Islet of Langerhans (tissue), 1 donor: Measurements from ENCODE around the gene KIAA0825.

Source experiments
- FAIRE-seq: peaks from one replicate; lab custom pipeline; 2011; peaks lifted over from hg19 to GRCh38; lab: Jason Lieb, UNC

Gene KIAA0825, protein sequence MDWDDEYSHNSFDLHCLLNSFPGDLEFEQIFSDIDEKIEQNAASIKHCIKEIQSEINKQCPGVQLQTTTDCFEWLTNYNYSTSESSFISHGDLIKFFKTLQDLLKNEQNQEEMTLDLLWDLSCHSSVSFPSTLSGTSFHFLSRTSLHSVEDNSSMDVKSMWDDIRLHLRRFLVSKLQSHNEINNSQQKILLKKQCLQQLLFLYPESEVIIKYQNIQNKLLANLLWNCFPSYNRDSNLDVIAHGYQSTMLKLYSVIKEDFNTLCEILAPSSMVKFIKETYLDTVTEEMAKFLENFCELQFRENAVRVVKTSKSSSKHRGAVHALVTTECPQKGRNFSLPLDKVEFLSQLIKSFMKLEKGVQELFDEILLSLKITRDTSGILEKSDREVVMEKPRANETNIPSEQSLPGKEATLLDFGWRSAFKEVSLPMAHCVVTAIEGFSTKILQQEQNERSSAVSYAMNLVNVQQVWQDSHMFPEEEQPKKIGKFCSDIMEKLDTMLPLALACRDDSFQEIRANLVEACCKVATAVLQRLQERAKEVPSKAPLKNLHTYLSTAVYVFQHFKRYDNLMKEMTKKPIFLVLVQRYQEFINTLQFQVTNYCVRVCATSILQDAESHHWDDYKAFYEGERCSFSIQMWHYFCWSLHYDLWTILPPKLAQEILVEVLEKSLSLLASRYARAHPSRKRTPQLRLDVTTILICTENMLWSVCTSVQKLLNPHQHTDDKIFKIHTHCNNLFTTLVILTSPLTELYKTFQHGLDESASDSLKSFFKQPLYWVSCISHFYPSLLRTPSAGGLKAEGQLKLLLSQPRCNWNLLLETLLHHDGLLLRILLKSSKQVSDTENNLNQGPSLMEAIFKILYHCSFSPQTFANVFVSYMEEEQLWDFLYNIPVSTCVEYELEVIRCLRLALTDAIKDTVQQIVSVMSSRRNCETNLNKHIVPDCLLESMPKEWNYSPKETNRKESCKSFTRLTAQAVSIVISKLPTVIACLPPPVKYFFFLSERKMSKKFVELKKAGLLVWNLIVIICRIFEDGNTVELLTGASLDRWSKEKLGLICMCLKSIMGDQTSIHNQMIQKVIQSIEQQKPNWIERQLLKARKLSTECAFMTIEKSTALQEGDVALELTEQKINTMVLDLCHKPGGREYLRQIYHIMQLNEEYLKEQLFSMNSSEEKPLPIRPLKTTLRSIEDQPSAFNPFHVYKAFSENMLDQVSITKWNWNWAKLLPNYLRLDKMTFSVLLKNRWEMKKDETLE (N-terminal part only)

DNA sequence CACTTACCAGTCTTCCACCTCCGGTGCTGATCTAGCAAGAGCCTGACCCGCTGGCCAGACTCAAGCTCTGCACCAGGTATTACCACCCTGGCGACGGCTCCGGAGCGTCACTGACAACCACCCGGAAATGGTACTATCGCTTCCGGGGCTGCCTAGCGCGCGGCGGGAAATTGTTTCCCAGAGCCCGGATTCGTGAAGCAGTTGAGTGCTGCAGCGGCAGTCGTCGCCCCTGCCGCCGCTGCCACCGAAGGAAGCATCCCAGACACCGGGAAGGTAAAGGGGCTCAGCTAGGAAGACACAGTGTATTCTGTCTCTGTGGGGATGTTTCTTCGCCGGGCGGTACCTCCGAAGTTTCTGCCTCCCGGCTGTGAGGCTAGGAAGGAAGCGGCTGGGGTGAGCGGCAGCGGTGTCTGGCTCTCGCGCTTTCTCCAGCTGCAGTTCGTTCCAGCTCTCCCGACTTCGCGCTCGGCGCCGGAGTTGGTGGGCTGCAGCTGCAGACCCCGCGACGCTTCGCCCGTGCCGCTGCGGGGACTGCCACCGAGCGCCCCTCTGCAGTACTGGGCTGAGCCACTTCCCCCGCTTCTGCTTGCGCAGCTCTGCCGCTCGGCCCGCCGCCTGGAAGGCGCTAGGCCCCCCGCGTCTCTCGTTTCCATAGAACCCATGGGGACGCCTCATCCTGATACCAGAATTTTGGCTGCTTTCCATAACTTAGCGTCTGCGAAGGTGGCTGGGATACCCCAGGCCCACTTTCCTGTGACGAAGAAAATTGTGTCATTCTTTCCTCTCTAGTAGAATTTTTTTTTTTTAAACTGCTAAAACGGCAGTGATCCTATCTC, at the start of gene KIAA0825, which contains the start of gene SLF1:
Gene KIAA0825 (minus strand): TSS at position 112 of the 836 bp plus-strand sequence. CDS start 81,478 bp downstream, outside the sequence.
Gene SLF1 (plus strand): TSS at position 177 of the 836 bp plus-strand sequence. CDS start 10,142 bp downstream, outside the sequence.
- FAIRE-seq, result peak; percentile 38

DNA sequence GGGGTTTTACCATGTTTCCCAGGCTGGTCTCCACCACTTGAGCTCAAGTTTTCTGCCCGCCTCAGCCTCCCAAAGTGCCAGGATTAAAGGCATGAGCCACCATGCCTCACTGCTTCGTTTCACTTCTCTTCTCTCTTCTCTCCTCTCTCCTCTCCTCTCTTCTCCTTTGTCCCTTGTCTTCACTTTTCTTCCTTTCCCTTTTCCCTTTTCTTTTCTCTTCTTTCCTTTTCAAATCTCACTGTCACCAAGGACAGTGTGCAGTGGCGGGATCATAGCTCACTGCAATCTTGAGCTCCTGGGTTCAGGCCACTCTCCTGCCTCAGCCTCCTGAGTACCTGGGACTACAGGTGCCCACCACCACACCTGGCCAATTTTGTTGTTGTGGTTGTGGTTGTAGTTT, 49.5 kb upstream of the KIAA0825 start:
- no peak for FAIRE-seq

DNA sequence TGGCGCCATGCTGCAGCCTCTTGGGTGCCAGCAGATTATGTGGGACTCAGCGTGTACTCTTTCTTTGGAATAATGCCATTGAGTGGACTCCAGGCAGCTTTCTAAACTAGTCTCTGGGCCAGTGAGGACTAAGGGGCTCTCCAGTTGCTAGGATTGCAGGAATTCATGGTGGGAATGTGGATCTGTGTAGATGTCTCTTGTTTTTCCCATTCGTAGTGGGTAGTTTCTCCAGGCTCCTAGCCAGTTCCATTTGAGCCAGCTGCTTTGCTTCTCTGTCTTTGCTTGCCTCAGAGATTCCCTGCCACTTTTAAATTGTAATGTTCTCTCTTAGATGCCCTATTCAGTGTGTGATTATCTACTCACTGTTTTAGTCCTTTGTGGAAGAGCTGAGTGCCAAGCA, 42.7 kb upstream of the KIAA0825 start:
- FAIRE-seq, result no peak

DNA sequence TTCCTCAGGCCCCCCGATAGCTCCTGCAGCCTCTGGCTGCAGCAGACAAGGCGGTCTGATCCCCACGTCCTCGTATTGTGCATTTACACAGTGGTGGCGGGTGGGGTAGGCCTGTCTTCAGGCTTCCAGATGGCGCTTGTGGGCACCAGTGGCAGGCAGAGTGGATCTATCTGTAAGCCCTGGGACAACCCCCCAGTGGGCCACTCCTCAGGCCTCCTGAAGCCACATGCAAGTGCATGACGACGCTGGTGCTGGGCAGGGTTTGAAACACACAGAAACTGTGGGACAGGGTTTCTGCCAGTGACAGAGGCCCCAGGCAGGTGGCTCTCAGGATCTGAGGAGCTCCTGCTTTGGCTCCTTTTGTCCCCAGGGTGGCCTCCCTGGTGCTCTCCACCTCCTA, 42.1 kb upstream of the KIAA0825 start:
- no peak for FAIRE-seq

DNA sequence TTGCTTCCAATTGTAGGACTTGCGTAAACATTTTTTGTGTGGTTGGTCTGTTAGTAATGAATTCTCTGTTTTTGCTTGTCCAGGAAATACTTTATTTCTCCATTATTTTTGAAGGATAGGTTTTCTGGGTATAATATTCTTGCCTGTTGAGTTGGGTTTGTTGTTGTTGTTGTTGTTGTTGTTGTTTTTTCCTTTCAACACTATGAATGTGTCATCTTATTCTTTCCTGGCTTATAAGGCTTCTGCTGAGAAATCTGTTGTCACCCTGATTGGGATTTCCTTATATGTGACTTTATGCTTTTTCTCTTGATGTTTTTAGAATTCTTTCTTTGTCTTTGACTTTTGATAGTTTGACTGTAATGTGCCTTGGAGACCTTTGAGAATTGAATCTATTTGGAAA, 39.9 kb upstream of the KIAA0825 start:
- FAIRE-seq, result no peak

DNA sequence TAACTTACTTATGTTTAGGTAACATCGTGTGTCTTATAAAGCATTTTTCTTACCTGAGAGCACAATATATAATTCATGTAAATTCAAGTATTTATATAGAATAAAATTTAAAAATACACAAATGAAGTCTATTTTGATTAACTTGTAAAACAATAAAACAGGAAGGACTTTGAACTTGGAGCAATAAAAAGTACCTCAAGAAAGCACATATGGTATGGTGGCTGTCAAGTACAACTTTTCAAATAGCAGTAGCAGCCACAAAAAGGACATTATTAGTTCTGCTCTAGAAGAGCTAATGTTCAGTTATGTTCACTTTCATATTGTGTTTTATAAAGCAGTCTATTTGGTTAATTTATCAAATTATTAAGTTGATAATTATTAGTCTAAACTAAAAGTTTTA, 31.5 kb upstream of the KIAA0825 start:
- no peak for FAIRE-seq

DNA sequence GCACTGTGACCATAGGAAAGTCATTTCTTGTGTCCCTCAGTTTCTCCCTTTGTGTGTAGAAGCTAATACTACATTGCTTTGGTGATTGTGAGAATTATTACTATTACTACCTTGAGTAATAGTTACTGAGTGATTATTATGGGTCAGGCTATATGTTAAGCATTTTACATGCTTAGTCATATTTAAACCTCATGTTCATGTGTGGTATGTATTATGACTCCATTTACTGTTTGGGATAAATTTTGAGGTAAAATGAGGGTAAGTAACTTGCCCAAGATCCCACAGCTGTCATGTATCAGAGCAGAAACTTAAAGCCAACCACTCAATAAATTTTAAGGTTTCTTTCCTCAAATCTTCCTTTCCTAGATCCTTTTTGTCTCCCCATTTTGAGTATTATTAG, 28.4 kb upstream of the KIAA0825 start:
- FAIRE-seq, result no peak

DNA sequence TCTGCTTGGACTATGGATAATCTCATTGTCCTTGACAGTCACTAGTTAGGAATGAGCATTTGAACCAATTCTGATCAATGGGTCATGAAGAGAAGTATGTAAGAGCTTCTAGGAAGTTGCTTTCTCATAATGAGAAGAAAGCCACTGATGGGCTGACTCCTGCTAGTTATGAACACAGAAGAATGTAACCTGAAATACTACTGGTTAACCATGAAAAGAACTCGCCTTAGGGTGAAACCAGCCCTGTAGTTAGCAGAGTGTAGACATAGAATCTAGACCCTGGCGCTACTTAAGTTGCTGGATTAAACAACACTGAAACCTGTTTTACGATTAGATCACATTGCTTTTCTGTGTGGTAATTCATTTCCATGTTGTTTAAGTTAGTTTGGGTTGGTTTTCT, 26.6 kb upstream of the KIAA0825 start:
- no peak for FAIRE-seq

DNA sequence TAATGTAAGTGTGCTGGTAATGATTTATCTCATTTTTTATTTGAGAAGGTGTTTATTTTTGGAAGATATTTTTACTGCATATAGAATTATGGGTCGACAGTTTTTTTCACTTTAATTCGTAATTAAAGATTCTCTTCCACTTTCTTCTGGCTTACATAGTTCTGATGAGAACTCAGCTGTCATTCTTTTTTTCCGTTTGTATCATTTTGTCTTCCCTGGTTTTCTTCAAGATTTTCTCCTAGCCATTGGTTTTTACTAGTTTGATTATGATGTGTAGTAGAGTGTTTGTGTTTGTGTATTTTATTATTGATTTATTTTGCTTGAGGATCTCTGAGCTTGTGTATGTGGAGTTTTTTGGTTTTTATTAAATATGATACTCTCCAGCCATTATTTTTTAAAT, 21.8 kb upstream of the KIAA0825 start:
- FAIRE-seq, result no peak

DNA sequence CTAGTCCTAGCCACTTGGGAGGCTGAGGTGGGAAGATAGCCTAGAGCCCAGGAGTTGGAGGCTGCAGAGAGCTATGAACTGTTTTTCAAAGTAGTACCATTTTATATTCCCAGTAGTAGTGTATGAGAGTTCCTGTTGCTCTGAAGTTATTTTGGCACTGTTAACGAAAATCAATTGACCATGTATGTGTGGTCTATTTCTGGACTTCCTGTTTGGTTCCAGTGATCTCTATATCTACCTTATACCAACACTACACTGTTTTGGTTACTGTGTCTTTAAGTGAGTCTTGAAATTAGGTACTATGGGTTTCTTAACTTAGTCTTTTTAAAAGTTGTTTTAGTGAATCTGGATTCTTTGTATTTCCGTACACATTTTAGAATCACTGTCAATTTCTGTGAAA, 13.6 kb upstream of the KIAA0825 start:
- FAIRE-seq, result no peak

DNA sequence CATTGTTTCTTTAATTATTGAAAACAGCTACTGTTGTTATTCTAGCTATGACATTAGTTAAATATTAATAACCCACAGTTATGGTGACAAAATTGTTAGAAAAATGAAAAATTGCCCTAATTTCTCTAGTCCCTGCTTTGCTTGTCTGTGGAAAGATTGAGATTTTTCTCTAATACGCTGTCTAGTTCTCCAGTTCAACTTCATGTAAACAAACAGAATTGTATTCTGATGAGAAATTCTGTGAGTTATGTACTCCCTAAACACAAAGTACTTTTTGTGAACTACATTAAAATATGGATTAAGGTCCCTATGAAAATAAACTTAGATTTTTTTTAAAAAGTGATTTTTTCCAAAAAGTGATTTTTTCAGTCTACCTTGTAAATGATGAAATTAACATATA, 8.8 kb upstream of the KIAA0825 start:
- no peak for FAIRE-seq

DNA sequence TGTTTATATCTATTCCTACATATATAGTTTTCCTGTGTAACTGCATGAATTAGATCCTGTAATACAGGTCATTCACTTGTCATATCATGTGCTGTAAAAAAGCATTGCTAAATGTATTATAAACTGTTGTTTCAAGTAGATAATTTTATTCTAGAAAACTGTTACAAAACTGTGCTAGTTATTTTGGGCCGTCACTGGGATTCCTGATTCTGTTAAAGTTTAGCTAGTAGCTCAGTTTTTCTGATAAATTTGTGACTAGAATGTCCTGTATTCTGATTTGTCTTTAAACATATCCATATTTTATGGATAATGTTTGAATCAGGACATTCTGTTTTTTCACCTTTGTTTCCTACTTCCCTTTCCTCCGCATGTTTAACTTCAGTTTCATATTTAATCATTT, 5.5 kb upstream of the KIAA0825 start:
- no peak for FAIRE-seq

DNA sequence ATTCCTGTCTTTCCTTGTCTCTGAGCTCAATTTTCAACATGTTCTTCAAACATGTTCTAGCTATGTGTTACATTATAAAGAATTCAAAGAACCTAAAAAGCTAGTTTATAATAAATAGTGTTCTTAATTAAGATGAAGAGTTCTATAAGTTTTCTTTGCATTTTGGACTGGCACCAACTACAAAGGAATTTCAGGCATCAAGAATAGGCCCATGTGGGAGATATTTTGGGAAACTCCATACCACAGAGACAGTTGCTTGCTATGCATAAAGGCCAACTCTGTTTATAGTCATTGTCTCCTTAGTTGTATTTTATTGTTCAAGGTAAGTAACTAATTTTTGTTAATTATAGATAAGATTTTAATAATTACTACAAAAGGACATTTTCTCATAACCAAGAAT, 4.6 kb upstream of the KIAA0825 start:
- FAIRE-seq, result no peak

DNA sequence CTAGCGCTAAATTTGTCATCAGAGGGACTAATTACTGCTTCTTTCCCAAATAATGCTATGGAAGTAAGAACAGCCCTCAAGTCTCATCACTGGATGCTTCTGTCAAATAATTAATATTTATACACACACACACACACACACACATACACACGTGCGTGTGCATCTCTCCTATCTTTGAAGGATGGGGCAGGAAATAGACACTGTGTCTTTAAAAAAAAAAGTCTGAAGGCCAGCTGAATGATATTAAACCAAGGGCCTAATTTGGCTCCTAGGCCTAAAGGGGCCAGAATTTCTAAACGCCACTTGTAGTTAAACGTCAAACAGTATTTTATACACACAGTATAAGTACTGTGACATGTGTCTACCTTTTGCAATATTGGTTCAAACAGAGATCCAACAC, 3.4 kb upstream of the KIAA0825 start:
- FAIRE-seq, result no peak

DNA sequence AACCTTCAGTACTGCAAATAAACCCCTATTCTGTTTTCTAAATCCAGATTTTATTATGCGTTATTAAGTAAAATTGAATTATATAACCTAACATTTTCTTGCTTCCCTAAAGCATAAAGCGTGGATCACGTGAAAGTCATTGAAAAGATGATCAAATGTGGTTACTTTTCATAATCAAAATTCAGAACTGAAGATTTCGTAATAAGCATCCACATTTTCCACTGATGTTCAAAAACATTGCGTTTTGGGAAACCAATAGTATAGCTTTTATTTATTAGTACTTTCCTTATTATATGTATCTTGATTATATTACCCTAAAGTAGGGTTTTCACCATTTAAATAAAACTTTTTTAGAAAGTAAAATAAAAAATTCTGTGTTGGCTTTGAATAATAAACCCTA, 1.9 kb upstream of the KIAA0825 start:
- no peak for FAIRE-seq

DNA sequence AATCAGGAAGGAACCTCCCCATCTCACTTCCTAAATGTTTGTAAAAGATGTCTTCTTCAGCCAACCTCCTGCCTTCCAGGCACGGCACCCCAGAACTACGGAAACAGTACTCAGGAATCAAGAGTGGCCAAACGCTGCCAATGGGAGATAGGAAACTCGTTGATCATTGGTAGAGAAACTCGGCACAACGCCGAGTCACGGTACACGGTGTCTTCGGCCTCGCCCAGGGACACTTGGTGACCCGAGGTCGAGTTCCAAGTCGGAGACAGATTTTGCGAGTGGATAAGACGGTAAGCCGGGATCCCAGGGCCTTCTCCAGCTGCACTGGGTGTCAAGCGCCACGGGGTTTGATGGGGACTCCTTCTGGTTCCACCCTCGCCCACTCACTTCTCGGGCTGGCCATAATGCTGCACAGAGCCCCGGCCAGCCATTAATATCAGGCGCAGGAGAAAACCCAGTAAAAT, 343 bp downstream of the KIAA0825 start:
- FAIRE-seq, result no peak

DNA sequence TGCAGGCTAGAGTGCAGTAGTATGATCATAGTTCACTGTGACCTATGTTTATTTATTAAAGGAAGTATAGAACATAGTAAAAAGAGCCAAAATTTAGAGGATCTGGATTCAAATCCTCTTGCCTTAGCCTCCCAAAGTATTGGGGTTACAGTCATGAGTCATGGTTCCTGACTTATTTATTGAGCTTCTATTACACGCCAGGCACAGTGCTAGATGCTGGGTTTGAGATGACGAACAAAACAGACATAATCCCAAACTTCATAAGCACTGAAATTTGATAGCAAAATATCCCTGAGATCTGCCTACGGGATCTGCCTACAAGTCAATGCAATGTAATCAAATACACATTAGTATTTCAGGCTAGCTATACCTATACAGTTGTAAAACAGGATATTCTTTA, 2.5 kb downstream of the KIAA0825 start:
- FAIRE-seq, result no peak

DNA sequence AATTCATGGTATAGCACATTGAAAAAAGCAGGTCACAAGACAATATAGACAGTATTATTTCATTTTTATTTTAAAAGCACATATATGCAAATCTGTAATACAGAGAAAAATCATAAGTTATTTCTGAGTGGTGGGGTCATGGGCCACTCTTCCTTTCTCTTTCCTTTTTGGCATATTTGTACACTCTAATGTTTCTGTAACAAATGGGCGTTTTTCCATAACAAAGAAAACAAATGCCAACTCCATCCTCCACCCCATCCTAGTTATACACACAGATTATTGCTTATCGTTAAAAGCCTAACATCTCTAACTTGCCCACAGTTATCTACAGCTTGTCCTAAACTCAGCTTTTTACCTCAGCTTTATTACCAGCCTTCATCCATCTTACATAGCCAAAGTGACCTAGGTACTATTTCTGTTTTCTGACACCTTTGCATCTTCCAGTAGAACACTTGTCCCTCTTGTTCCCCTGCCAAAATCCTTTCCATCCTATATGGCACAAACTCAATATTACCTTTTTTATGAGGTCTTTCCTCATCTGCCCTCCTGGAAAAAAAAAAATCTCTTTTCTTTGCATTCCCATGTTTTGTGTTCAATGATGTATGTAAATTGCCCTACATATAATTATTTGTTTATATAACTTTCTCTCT, 4.1 kb downstream of the KIAA0825 start:
- FAIRE-seq, result no peak

DNA sequence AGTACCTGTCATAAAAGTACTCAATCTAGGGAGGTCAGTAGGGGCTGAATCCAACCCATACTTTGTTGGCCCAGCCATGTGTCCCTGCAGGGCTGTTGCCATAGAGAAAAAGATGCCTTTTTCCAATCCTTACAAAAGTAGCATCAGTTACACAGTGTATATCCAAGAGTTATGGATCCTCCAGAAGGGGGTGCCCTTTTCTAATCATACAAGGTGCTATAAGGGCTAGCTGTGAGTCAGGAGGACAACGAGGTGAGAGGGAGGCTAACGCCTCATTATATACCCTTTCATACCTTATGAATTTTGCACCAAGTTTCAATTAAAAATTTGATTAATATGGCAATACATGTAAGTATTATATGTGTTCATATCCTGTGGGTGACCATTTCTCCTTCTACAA, 4.8 kb downstream of the KIAA0825 start:
- FAIRE-seq, result no peak

DNA sequence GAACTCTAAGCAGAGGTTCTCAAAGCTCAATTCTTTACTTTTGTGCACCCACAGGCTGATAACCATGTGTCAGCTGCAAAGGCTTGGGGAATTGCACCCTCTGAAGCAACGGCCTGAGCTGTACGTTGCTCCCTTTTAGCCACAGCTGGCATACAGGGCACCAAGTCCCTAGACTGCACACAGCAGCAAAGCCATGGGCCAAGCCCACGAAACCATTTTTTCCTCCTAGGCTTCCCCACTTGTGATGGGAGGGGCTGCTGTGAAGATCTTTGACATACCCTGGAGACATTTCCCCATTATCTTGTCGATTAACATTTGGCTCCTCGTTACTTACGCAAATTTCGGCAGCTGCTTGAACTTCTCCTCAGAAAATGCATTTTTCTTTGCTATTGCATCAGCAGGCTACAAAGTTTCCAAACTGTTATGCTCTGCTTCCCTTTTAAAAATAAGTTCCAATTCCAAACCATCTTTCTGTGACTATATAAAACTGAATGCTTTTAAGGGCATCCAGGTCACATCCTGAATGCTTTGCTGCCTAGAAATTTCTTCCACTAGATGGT, 23.0 kb downstream of the KIAA0825 start:
- no peak for FAIRE-seq
